PC-9 (cell line): ENCODE results near the gene CAMSAP3. TPM values are rescaled to one million over a fixed set of nuclear protein-coding genes. Genes with fewer than 3 reads are reported as not detected.

Source experiments
- BruUV-seq: library from RNA; stranded (reverse); fragments of 400-500 nt; replicated peaks from 2 replicates; lab custom pipeline; 2021; lab: Mats Ljungman, UMichigan
- CTCF ChIA-PET: fragments of 300-600 bp; sonication (Branson Sonifier 250); formaldehyde crosslinking; loops from one replicate; lab custom pipeline; 2022; ENCODE audit warnings: antibody characterized with exemption; lab: Charles Lee
- POLR2A ChIA-PET: fragments of 300-600 bp; sonication (Branson Sonifier 250); formaldehyde crosslinking; loops from one replicate; lab custom pipeline; 2022; ENCODE audit warnings: antibody characterized with exemption; ENCODE audit not compliant: unreplicated experiment; lab: Charles Lee
- DNase-seq, 2 experiments: peaks; one replicate each; pipeline versions ENCODE4 v3.0.0 to v3.0.0-alpha.2; 2015 to 2022; ENCODE audit warnings: mixed read lengths in 1 of 2
- H2AFZ ChIP-seq: fragments of 200-600 bp; sonication (generic); 2 replicates; pipeline ENCODE4 v1.8.1; 2017; ENCODE audit warnings: antibody characterized with exemption
- H3F3A ChIP-seq: fragments of 200-600 bp; sonication (generic); 2 replicates; pipeline ENCODE4 v1.8.1; 2017; ENCODE audit warnings: antibody characterized with exemption, mild to moderate bottlenecking, low read depth; ENCODE audit not compliant: insufficient read depth
- H3K27ac ChIP-seq: fragments of 200-600 bp; sonication (generic); 2 replicates; pipeline ENCODE4 v1.6.1; 2016; ENCODE audit warnings: mixed run types
- H3K27me3 ChIP-seq: fragments of 200-600 bp; sonication (generic); 2 replicates; pipeline ENCODE4 v1.6.1; 2016; ENCODE audit warnings: low read depth, mixed run types; ENCODE audit not compliant: insufficient read depth
- H3K36me3 ChIP-seq: fragments of 200-600 bp; sonication (generic); 2 replicates; pipeline ENCODE4 v1.6.1; 2016; ENCODE audit warnings: low read depth, mixed run types
- H3K4me1 ChIP-seq: fragments of 200-600 bp; sonication (generic); replicated peaks from 2 replicates; pipeline ENCODE4 v1.6.1; 2016; ENCODE audit warnings: mixed run types; ENCODE audit not compliant: insufficient read depth
- H3K4me2 ChIP-seq: fragments of 200-600 bp; sonication (generic); 2 replicates; pipeline ENCODE4 v1.6.1; 2017; ENCODE audit warnings: mixed run types
- H3K4me3 ChIP-seq: fragments of 200-600 bp; sonication (generic); 2 replicates; pipeline ENCODE4 v1.6.1; 2016; ENCODE audit warnings: mixed run types
- H3K79me2 ChIP-seq: fragments of 200-600 bp; sonication (generic); 2 replicates; pipeline ENCODE4 v1.6.1; 2017; ENCODE audit warnings: low read depth, mixed run types
- H3K9me2 ChIP-seq: fragments of 200-600 bp; sonication (generic); 2 replicates; pipeline ENCODE4 v1.8.1; 2017; ENCODE audit warnings: mild to moderate bottlenecking; ENCODE audit not compliant: insufficient read depth
- H3K9me3 ChIP-seq: fragments of 200-600 bp; sonication (generic); 2 replicates; pipeline ENCODE4 v1.8.1; 2016; ENCODE audit warnings: low read depth; ENCODE audit not compliant: insufficient read depth
- H4K20me1 ChIP-seq: fragments of 200-600 bp; sonication (generic); 2 replicates; pipeline ENCODE4 v1.8.1; 2017; ENCODE audit not compliant: insufficient read depth
- CTCF ChIP-seq: fragments of 200-600 bp; sonication (generic); conservative IDR thresholded peaks from 2 replicates; pipeline ENCODE4 v1.6.1; 2017; ENCODE audit warnings: mixed run types, antibody characterized with exemption, mild to moderate bottlenecking, moderate library complexity
- EZH2 ChIP-seq: fragments of 200-600 bp; sonication (generic); IDR thresholded peaks from 2 replicates; pipeline ENCODE4 v1.8.0; 2017; ENCODE audit warnings: antibody characterized with exemption, low read depth
- intact Hi-C: fragments of 100-400 bp; cut with micrococcal nuclease; formaldehyde crosslinking; loops from one replicate; pipeline ENCODE4 v1.10.0; 2022; ENCODE audit not compliant: unreplicated experiment
- total RNA-seq: library from RNA; stranded (reverse); gene quantifications from 2 replicates; pipeline ENCODE4 v1.2.3, GENCODE V29; 2021

Gene CAMSAP3
- total RNA-seq, 1 experiment from 2014 or later: 25.9 TPM

- H3K27me3 ChIP-seq: no peaks in the 10 kb centered on the region
- H3K4me1 ChIP-seq: no peaks in the 10 kb centered on the region
- no peak overlapping the region for H3K4me3 ChIP-seq
- BruUV-seq: no TSS peak
- H3K9me3 ChIP-seq: no peaks in the 10 kb centered on the region
- no peaks in the 10 kb centered on the region; the same call in 1 of the 2 replicates for H3K36me3 ChIP-seq
- no peak for DNase-seq
- intact Hi-C loops: no loop called here
- CTCF ChIA-PET: no interaction called here
- H2AFZ ChIP-seq: no peak overlapping the region
- no peaks in the 10 kb centered on the region for H3K9me2 ChIP-seq
- no peaks in the 10 kb centered on the region for H3K79me2 ChIP-seq
- H3K4me2 ChIP-seq: no peak overlapping the region
- no peak overlapping the region for H3K27ac ChIP-seq
- POLR2A ChIA-PET: no interaction called here
- peaks cover 12% of the 10 kb centered on the region; the same call in 1 of the 2 replicates for H3F3A ChIP-seq
- no peak for TF ChIP-seq CTCF
- TF ChIP-seq EZH2: no peak
- H4K20me1 ChIP-seq: peaks cover 10% of the 10 kb centered on the region; the same call in 1 of the 2 replicates
Measured at GRCh38 chr19:7610491-7611240, 15.0 kb downstream of the CAMSAP3 start.

- DNase-seq: no peak
- TF ChIP-seq CTCF: no peak
- TF ChIP-seq EZH2: no peak
- Histone ChIP-seq H3K4me2 (no peak overlapping the region), H3K36me3 (no peaks in the 10 kb centered on the region; the same call in 1 of the 2 replicates), H3K9me2 (no peaks in the 10 kb centered on the region), H3K9me3 (no peaks in the 10 kb centered on the region), H3K27ac (no peak overlapping the region), H3K4me1 (no peaks in the 10 kb centered on the region), H3K4me3 (no peak overlapping the region), H3F3A (peaks cover 12% of the 10 kb centered on the region; the same call in 1 of the 2 replicates), H4K20me1 (peaks cover 4% of the 10 kb centered on the region; the same call in 1 of the 2 replicates), H3K27me3 (no peaks in the 10 kb centered on the region), H3K79me2 (no peaks in the 10 kb centered on the region), H2AFZ (no peak overlapping the region)
- intact Hi-C loops: no loop called here
- no TSS peak for BruUV-seq
- ChIA-PET POLR2A (no interaction called here), CTCF (no interaction called here)
Measured at GRCh38 chr19:7611541-7612279, 16.0 kb downstream of the CAMSAP3 start.

- Histone ChIP-seq H2AFZ (no peak overlapping the region), H3K4me2 (no peak overlapping the region), H3K4me3 (no peak overlapping the region), H3K36me3 (peaks cover 4% of the 10 kb centered on the region), H3K27ac (no peak overlapping the region), H3F3A (peaks cover 12% of the 10 kb centered on the region), H3K4me1 (peaks cover 5% of the 10 kb centered on the region; the same call in 1 of the 2 replicates), H3K9me2 (no peaks in the 10 kb centered on the region), H4K20me1 (peaks cover under 1% of the 10 kb centered on the region; the same call in 1 of the 2 replicates), H3K9me3 (no peaks in the 10 kb centered on the region), H3K27me3 (no peaks in the 10 kb centered on the region), H3K79me2 (no peaks in the 10 kb centered on the region)
- peak in 1 of 2 experiments; percentile 22 for DNase-seq
- intact Hi-C loops: no loop called here
- TSS peak; percentile 47 for BruUV-seq
- no peak for TF ChIP-seq CTCF
- TF ChIP-seq EZH2: no peak
- CTCF ChIA-PET: no interaction called here
- POLR2A ChIA-PET: no interaction called here
Measured at GRCh38 chr19:7612282-7613274, 16.9 kb downstream of the CAMSAP3 start.
